ENCODE data around the gene KIF6.

The KIF6 gene

DNA sequence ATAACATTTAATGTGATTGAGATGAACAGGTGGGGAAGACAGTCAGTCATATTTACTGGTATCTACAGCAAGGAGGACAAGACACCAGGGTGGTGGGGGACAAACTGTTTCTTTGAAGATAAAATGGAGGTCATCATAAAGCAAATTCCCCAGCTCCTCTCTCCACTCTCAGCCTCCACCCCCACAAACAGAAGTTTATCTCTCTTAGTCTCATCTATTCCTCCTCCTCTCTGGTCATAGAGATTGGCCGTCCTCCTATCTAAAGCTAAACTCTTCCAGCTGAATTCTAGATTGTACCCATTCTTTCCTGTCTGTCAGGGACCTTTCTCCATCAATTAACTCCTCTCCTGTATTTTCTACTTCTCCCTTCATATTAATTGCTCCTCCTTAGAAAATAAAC is 71.1 kb downstream of the KIF6 start:
- ChIA-PET POLR2A (no interaction called here), CTCF (interaction anchor here (1.0 kb wide), 1 partner anchor 10 kb away, joined by 3 read pairs; no protein-coding TSS in a partner anchor)
- DNase-seq (ENCODE audit: extremely low spot score) = no peak
- no peak for TF ChIP-seq CTCF (IDR thresholded peaks at IDR 0.05; ENCODE audit: control extremely low read depth, extremely low read depth, low read depth, missing control alignments)

DNA sequence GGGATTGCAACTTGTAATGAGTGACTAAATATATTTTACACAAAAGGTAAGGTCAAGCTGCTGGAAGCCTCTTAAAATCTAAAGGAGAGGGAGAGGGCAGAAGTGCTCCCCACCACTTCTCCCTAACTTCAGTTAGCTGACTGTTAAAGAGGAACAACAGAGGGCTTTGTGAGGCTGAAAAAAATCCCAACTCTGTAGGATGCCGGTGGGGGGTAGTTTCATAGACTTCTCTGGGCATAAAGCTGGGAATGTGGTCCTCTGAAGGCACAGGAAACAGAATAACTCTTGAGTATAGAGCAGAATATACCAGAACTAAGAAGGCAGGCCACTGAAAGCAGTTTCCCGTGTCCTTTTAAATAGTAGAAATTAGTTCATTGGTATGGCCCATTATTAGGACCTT is 71.6 kb downstream of the KIF6 start:
- DNase-seq (ENCODE audit: extremely low spot score) = no peak
- CTCF ChIA-PET = interaction anchor here (1.0 kb wide), 1 partner anchor 10 kb away, joined by 3 read pairs; no protein-coding TSS in a partner anchor
- no peak for TF ChIP-seq CTCF (IDR thresholded peaks at IDR 0.05; ENCODE audit: control extremely low read depth, extremely low read depth, low read depth, missing control alignments)
- POLR2A ChIA-PET = no interaction called here

- no peak for DNase-seq (ENCODE audit: extremely low spot score)
- CTCF ChIA-PET = no interaction called here
Observed at GRCh38 chr6:39649996-39650395, 75.2 kb downstream of the KIF6 start.

DNA sequence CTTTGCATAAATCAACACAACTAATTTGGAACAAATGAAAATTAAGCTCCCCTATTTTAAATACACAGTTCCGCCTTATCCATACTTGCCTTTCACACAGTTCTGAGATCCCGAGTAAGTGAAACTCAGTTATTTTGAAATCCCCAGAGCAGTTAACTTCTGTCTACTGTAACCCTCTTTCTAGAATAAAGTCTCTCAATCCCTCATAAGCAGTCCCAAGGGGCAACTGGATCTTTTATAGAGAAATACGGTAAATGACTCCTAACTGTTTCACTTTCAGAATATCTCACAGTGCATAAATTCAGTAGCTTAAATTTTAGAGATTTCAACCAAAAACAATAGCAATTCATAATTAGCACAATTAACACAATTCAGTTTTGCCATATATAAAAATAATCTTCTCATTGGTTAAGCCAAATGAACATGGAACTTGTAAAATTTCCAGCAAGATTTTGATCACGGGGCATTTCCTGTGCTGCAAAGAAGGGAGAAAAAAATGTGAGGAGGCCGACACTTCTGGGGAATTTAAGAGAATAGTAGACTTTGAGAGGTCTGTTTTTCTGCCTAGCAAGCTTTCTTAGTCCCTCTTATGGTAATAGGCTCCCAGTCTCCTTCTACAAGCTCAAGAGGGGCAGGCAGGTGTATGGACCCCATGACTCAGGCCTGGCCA is 78.3 kb downstream of the KIF6 start:
- ChIA-PET CTCF (interaction anchor here (1.2 kb wide), 3 partner anchors 9 to 40 kb away, joined by 3 to 4 read pairs (median 4); no protein-coding TSS in a partner anchor), POLR2A (no interaction called here)
- no peak for TF ChIP-seq CTCF (IDR thresholded peaks at IDR 0.05; ENCODE audit: control extremely low read depth, extremely low read depth, low read depth, missing control alignments)
- peak; percentile 14 for DNase-seq (ENCODE audit: extremely low spot score)

More at GRCh38 chr6:39649996-39650395, 75.2 kb downstream of the KIF6 start:
- POLR2A ChIA-PET = no interaction called here
- TF ChIP-seq CTCF (IDR thresholded peaks at IDR 0.05; ENCODE audit: control extremely low read depth, extremely low read depth, low read depth, missing control alignments) = no peak

- no peak for DNase-seq (ENCODE audit: extremely low spot score)
- ChIA-PET POLR2A (no interaction called here), CTCF (no interaction called here)
- no peak for TF ChIP-seq CTCF (IDR thresholded peaks at IDR 0.05; ENCODE audit: control extremely low read depth, extremely low read depth, low read depth, missing control alignments)
Observed at GRCh38 chr6:39642270-39642669, 82.9 kb downstream of the KIF6 start.

- POLR2A ChIA-PET = no interaction called here
- CTCF ChIA-PET = interaction anchor here (1.0 to 1.5 kb wide), 2 partner anchors 9 to 14 kb away, joined by 3 to 4 read pairs; no protein-coding TSS in a partner anchor
- no peak for DNase-seq (ENCODE audit: extremely low spot score)
Observed at GRCh38 chr6:39638126-39638822, 86.9 kb downstream of the KIF6 start.

More at GRCh38 chr6:39638126-39638822, 86.9 kb downstream of the KIF6 start:
- no peak for TF ChIP-seq CTCF (IDR thresholded peaks at IDR 0.05; ENCODE audit: control extremely low read depth, extremely low read depth, low read depth, missing control alignments)
